ENCODE results near the gene LCN2. TPM values are rescaled to one million over a fixed set of nuclear protein-coding genes. Genes with fewer than 3 reads are reported as not detected.

Gene LCN2
- total RNA-seq, result 0.32 TPM in 1 of 2 replicates, not detected in the other

DNA sequence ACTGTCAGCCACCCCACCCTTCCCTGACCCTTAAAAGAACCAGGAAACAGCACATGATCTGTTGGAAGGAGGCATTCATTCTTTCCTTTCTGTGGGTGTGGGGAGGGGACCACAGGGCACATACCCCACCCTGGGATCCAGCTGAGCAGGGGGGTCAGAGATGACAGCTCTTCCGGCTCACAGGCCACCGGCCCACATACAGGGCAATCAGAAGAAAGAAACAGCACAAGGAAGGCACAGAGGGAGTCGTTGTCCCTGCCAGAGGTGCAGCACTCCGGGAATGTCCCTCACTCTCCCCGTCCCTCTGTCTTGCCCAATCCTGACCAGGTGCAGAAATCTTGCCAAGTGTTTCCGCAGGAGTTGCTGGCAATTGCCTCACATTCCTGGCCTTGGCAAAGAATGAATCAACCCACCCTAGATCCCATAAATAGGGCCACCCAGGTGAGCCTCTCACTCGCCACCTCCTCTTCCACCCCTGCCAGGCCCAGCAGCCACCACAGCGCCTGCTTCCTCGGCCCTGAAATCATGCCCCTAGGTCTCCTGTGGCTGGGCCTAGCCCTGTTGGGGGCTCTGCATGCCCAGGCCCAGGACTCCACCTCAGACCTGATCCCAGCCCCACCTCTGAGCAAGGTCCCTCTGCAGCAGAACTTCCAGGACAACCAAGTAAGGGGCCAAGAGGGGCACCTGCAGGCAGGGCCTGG lies at the start of gene LCN2:
TSS of gene LCN2 (plus strand) at position 453 of the 701 bp plus-strand sequence. CDS start at position 526, 73 bp downstream.

GRCh38 chr9:128127568-128127989 lies 21.7 kb upstream of the LCN2 start, which contains the start of gene PTGES2:
Gene PTGES2, minus strand, starts transcription at chr9:128127729. Its CDS starts 12 bp downstream, at chr9:128127717.

DNA sequence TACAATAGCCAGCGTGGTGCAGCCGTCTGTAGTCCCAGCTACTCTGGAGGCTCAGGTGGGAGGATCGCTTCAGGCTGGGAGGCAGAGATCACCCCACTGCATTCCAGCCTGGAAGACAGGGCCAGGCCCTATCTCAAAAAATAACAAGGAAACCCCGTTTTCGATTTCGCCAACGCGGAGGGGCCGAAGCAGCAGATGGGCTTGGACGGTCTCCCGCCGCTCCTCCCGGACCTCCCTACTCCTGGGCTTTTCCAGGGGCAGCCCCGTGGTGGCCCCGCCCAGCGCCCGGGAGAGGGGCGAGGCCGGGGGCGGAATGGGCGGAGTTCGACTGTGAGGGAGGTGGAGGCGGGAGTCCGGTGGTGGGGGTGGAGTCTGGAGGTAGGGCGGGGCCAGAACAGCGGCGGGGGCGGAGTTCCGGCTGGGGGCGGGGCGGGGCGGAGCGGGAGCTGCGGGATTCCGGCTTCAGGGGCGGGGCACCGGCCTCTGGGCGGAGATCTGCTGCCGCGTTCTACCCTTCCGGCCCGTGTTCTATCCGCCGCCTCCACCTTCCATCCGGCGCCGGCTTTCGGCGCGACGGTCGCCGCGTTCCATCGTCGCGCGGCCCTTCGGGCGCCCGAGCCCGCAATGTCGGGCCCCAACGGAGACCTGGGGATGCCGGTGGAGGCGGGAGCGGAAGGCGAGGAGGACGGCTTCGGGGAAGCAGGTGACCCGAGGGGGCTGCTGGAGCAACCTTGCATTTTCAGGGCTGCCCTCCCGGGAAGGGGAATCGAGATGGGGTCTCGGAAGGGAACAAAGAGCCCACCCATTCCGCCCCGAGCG lies 10.7 kb downstream of the LCN2 start, which contains the start of gene BBLN:
TSS of gene BBLN (plus strand) at position 482 of the 819 bp plus-strand sequence. CDS start at position 625, 143 bp downstream.

GRCh38 chr9:128191406-128192046 lies 42.3 kb downstream of the LCN2 start, which contains the start of gene CIZ1:
Gene CIZ1, minus strand, starts transcription at chr9:128191572. Its CDS starts 715 bp downstream, at chr9:128190857.

Other genes with a start within 250 kb of the LCN2 start
- gene ST6GALNAC6, start 249.8 kb upstream of the LCN2 start, total RNA-seq, result 80.3 and 89.6 TPM in 2 replicates
- 30.8 and 31.7 TPM in 2 replicates for gene ST6GALNAC4, start 232.4 kb upstream of the LCN2 start, total RNA-seq
- gene PIP5KL1, start 218.7 kb upstream of the LCN2 start, total RNA-seq, result 2.9 and 4.7 TPM in 2 replicates
- gene DPM2, start 211.6 kb upstream of the LCN2 start, total RNA-seq, result 10.2 and 11.0 TPM in 2 replicates
- gene EEIG1, start 168.5 kb upstream of the LCN2 start, total RNA-seq, result 15.6 and 17.2 TPM in 2 replicates
- gene NAIF1, start 82.1 kb upstream of the LCN2 start, total RNA-seq, result 13.0 and 13.8 TPM in 2 replicates
- gene SLC25A25, start 81.2 kb upstream of the LCN2 start, total RNA-seq, result 36.2 and 43.2 TPM in 2 replicates
- gene PTGES2, start 21.7 kb upstream of the LCN2 start, total RNA-seq, result 45.7 and 48.0 TPM in 2 replicates
- gene BBLN, start 10.8 kb downstream of the LCN2 start, total RNA-seq, result 24.2 and 27.6 TPM in 2 replicates
- gene CIZ1, start 42.1 kb downstream of the LCN2 start, total RNA-seq, result 48.1 and 52.7 TPM in 2 replicates
- gene DNM1, start 53.9 kb downstream of the LCN2 start, total RNA-seq, result 59.6 and 119 TPM in 2 replicates
- 159 and 173 TPM in 2 replicates for gene GOLGA2, start 126.6 kb downstream of the LCN2 start, total RNA-seq
- 16.6 and 18.0 TPM in 2 replicates for gene SWI5, start 126.8 kb downstream of the LCN2 start, total RNA-seq
- gene TRUB2, start 173.0 kb downstream of the LCN2 start, total RNA-seq, result 16.9 and 17.9 TPM in 2 replicates
- gene COQ4, start 173.4 kb downstream of the LCN2 start, total RNA-seq, result 31.0 and 35.7 TPM in 2 replicates
- 23.3 and 23.5 TPM in 2 replicates for gene SLC27A4, start 191.1 kb downstream of the LCN2 start, total RNA-seq
- 39.4 and 42.7 TPM in 2 replicates for gene URM1, start 221.9 kb downstream of the LCN2 start, total RNA-seq

All from hair follicle dermal papilla cell (primary cell).